ENCODE results near the gene NOP10.
"Not testable (repeated sequence)": the region's sequence is repeated elsewhere in the genome, so short reads cannot be mapped to it uniquely, and the experiment has no call there.

The NOP10 gene

GRCh38 chr15:34364041-34364440 is 21.1 kb upstream of the NOP10 start:
- Mint-ChIP-seq H3K4me1 (peaks cover 28% of the 10 kb centered on the region), H3K4me3 (no peak overlapping the region), H3K27ac (peak overlapping the region; percentile 57), H3K9me3 (no peaks in the 10 kb centered on the region), H3K27me3 (no peaks in the 10 kb centered on the region), H3K36me3 (peaks cover 2% of the 10 kb centered on the region)

- H3K36me3 Mint-ChIP-seq, result peaks cover 2% of the 10 kb centered on the region
- H3K9me3 Mint-ChIP-seq, result no peaks in the 10 kb centered on the region
- H3K4me1 Mint-ChIP-seq, result peaks cover 19% of the 10 kb centered on the region
- H3K27me3 Mint-ChIP-seq, result no peaks in the 10 kb centered on the region
- H3K27ac Mint-ChIP-seq, result peak overlapping the region; percentile 72
- H3K4me3 Mint-ChIP-seq, result no peak overlapping the region
Observed at GRCh38 chr15:34362047-34362773, 19.3 kb upstream of the NOP10 start.

- H3K27ac Mint-ChIP-seq, result no peak overlapping the region
- no peaks in the 10 kb centered on the region for H3K27me3 Mint-ChIP-seq
- peaks cover 2% of the 10 kb centered on the region for H3K36me3 Mint-ChIP-seq
- no peak overlapping the region for H3K4me3 Mint-ChIP-seq
- no peaks in the 10 kb centered on the region for H3K9me3 Mint-ChIP-seq
- peaks cover 15% of the 10 kb centered on the region for H3K4me1 Mint-ChIP-seq
Observed at GRCh38 chr15:34361278-34361677, 18.3 kb upstream of the NOP10 start.

- Mint-ChIP-seq H3K4me1 (peaks cover 7% of the 10 kb centered on the region), H3K27ac (no peak overlapping the region), H3K4me3 (no peak overlapping the region), H3K36me3 (peaks cover 2% of the 10 kb centered on the region), H3K27me3 (no peaks in the 10 kb centered on the region), H3K9me3 (no peaks in the 10 kb centered on the region)
Observed at GRCh38 chr15:34360298-34360697, 17.4 kb upstream of the NOP10 start.

DNA sequence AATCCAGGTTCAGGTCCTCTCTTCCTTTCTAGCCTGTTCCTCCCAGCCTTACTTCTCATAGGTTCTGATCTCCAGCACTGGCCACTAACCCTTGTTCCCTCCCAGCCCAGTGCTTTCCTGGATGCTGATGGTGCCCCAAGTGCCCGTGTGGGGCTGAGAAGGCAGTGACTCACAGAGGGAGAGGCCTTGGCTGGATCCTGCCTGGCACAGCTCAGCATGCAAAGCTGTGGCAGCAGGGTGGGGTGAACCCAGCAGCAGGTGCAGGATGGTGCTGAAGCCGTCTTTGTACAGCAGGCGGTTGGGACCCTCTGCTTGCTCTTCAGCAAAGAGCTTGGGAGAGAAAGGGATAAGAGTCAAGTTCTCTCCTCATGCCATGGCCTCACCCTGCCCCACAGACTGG is 16.5 kb upstream of the NOP10 start:
- peaks cover 2% of the 10 kb centered on the region for H3K36me3 Mint-ChIP-seq
- no peak overlapping the region for H3K4me3 Mint-ChIP-seq
- no peak overlapping the region for H3K27ac Mint-ChIP-seq
- H3K27me3 Mint-ChIP-seq, result no peaks in the 10 kb centered on the region
- no peaks in the 10 kb centered on the region for H3K4me1 Mint-ChIP-seq
- H3K9me3 Mint-ChIP-seq, result no peaks in the 10 kb centered on the region

DNA sequence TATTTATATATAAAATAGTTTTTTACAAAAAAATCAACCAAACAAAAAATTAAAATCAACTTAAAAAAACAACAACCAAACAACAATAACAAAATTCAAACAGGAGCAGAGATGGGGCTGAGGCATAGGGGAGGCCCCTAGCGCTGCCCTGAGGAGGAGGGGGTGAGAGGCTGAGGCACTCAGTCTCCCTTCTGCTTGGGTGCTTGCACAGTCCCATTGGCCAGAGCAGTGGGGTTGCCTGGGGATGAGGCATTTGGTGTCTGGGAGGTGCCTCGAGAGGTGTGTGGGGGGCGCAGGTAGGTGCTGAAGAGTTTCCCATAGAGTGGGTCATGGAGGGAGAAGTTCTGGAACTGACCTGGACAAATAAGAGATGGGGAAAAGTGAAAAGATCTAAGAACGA is 16.0 kb upstream of the NOP10 start:
- no peak overlapping the region for H3K4me3 Mint-ChIP-seq
- H3K4me1 Mint-ChIP-seq, result no peaks in the 10 kb centered on the region
- H3K9me3 Mint-ChIP-seq, result no peaks in the 10 kb centered on the region
- H3K27ac Mint-ChIP-seq, result no peak overlapping the region
- H3K27me3 Mint-ChIP-seq, result no peaks in the 10 kb centered on the region
- H3K36me3 Mint-ChIP-seq, result peaks cover 2% of the 10 kb centered on the region

DNA sequence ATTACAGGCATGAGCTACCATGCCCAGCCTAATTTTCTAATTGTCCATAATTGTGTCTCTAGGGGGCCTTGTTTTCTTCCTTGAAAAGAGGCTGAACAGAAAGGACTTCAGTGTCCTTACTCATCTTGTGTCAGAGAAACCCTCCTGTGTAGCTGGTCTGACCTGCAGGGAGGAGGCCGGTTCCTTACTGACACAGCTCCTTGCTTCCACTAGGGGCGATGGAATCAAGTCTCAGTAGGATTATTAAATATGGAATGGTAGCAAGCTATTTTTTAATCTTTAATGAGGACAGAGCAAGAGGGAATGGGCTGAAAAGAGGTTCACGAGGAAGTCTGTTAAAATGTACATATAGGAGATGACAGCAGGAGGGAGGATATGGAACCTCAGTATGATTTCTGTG is 15.4 kb upstream of the NOP10 start:
- no peaks in the 10 kb centered on the region for H3K27me3 Mint-ChIP-seq
- H3K36me3 Mint-ChIP-seq, result peaks cover 2% of the 10 kb centered on the region
- H3K9me3 Mint-ChIP-seq, result no peaks in the 10 kb centered on the region
- no peak overlapping the region for H3K4me3 Mint-ChIP-seq
- no peaks in the 10 kb centered on the region for H3K4me1 Mint-ChIP-seq
- no peak overlapping the region for H3K27ac Mint-ChIP-seq

- H3K27me3 Mint-ChIP-seq, result no peaks in the 10 kb centered on the region
- no peaks in the 10 kb centered on the region for H3K9me3 Mint-ChIP-seq
- no peak overlapping the region for H3K4me3 Mint-ChIP-seq
- H3K4me1 Mint-ChIP-seq, result no peaks in the 10 kb centered on the region
- peaks cover 2% of the 10 kb centered on the region for H3K36me3 Mint-ChIP-seq
- no peak overlapping the region for H3K27ac Mint-ChIP-seq
Observed at GRCh38 chr15:34357653-34358052, 14.7 kb upstream of the NOP10 start.

DNA sequence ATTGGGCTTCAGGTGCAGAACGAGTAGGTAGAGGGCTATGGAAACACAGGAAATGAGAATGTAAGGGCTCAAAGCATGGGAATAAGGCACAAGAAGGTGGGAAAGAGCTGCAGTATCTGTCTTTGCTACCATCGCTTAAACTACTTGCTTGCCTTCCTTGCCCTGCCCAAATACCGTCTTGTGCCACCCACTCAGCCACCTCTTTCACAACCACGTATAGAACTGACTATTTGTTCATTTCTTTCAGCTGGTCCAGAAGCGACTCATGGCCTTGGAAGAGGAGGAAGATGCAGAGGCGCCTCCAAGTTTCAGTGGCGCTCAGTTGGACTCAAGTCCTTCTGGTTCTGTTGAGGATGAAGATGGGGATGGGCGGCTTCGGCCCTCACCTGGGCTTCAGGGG is 12.3 kb upstream of the NOP10 start:
- H3K4me3 Mint-ChIP-seq, result no peak overlapping the region
- H3K36me3 Mint-ChIP-seq, result no peaks in the 10 kb centered on the region
- no peaks in the 10 kb centered on the region for H3K27me3 Mint-ChIP-seq
- H3K9me3 Mint-ChIP-seq, result no peaks in the 10 kb centered on the region
- no peak overlapping the region for H3K27ac Mint-ChIP-seq
- H3K4me1 Mint-ChIP-seq, result no peaks in the 10 kb centered on the region

DNA sequence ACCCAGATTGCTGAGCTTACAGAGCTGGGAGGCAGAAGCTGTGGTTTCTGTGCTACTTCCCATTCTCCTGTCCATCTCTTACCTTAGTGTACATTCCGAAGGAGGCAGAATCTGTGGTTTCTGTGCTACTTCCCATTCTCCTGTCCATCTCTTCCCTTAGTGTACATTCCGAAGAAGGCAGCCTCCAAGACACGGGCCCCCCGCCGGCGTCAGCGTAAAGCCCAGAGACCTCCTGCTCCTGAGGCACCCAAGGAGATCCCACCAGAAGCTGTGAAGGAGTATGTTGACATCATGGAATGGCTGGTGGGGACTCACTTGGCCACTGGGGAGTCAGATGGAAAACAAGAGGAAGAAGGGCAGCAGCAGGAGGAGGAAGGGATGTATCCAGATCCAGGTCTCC is 11.3 kb upstream of the NOP10 start:
- Mint-ChIP-seq H3K27me3 (no peaks in the 10 kb centered on the region), H3K27ac (no peak overlapping the region), H3K4me1 (no peaks in the 10 kb centered on the region)

DNA sequence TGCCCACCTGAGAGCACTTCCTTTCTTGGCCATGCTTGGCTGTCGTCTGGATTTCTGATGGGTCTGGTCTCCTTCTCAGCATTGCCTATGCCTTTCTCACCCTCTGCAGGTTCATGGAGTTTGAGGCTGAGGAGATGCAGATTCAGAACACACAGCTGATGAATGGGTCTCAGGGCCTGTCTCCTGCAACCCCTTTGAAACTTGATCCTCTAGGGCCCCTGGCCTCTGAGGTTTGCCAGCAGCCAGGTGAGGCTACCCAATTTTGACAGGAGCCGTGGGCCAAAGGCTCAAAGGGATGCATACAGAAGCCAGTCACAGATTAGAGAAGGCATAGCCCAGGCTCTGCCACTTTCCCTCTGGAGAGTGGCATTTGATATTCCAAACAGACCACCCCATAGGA is 10.7 kb upstream of the NOP10 start:
- no peaks in the 10 kb centered on the region for H3K27me3 Mint-ChIP-seq
- no peaks in the 10 kb centered on the region for H3K4me1 Mint-ChIP-seq

More for the DNA sequence above, 11.3 kb upstream of the NOP10 start:
- H3K9me3 Mint-ChIP-seq, result no peaks in the 10 kb centered on the region
- no peaks in the 10 kb centered on the region for H3K36me3 Mint-ChIP-seq
- no peak overlapping the region for H3K4me3 Mint-ChIP-seq

DNA sequence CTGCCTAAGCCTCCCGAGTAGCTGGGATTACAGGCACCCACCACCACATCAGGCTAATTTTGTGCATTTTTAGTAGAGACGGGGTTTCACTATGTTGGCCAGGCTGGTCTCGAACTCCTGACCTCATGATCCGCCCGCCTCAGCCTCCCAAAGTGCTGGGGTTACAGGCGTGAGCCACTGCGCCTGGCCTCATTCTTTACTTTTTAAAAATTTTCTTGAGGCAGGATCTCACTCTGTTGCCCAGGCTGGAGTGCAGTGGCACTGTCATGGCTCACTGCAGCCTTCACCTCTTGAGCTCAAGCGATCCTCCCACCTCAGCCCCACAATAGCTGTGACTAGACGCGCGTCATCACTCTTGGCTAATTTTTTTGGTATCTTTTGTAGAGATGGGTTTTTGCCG is 10.1 kb upstream of the NOP10 start:
- not testable (repeated sequence) for H3K4me1 Mint-ChIP-seq, H3K27me3 Mint-ChIP-seq, H3K9me3 Mint-ChIP-seq, H3K36me3 Mint-ChIP-seq, H3K4me3 Mint-ChIP-seq, H3K27ac Mint-ChIP-seq

More for the DNA sequence above, 10.7 kb upstream of the NOP10 start:
- Mint-ChIP-seq H3K27ac (no peak overlapping the region), H3K9me3 (no peaks in the 10 kb centered on the region), H3K36me3 (no peaks in the 10 kb centered on the region), H3K4me3 (no peak overlapping the region)

DNA sequence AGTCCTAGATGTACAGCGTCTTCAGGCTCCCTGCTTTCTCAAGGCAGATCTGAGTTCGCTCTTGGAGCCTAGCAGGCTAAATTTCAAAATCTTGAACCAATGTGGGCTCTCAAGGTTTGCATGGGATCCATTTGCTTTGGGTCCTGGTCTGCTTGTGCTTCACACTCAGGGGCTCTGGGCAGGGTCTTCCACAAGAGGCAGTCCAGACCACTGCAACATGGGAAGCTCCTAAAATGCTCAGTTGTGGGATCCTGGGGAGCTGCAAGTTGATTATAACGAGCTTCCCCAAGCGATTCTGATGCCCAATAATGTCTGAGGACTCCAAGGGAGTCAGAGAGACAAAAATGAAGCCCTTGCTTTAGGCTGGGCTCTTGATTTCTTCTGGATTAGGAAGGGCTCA is 6.8 kb upstream of the NOP10 start:
- no peak overlapping the region for H3K4me3 Mint-ChIP-seq
- H3K27ac Mint-ChIP-seq, result no peak overlapping the region
- H3K36me3 Mint-ChIP-seq, result no peaks in the 10 kb centered on the region
- H3K27me3 Mint-ChIP-seq, result no peaks in the 10 kb centered on the region
- H3K4me1 Mint-ChIP-seq, result no peaks in the 10 kb centered on the region
- H3K9me3 Mint-ChIP-seq, result no peaks in the 10 kb centered on the region

GRCh38 chr15:34348735-34349300 is 5.9 kb upstream of the NOP10 start:
- Mint-ChIP-seq H3K9me3 (no peaks in the 10 kb centered on the region), H3K4me3 (no peak overlapping the region), H3K27me3 (no peaks in the 10 kb centered on the region), H3K4me1 (no peaks in the 10 kb centered on the region), H3K36me3 (no peaks in the 10 kb centered on the region), H3K27ac (no peak overlapping the region)

DNA sequence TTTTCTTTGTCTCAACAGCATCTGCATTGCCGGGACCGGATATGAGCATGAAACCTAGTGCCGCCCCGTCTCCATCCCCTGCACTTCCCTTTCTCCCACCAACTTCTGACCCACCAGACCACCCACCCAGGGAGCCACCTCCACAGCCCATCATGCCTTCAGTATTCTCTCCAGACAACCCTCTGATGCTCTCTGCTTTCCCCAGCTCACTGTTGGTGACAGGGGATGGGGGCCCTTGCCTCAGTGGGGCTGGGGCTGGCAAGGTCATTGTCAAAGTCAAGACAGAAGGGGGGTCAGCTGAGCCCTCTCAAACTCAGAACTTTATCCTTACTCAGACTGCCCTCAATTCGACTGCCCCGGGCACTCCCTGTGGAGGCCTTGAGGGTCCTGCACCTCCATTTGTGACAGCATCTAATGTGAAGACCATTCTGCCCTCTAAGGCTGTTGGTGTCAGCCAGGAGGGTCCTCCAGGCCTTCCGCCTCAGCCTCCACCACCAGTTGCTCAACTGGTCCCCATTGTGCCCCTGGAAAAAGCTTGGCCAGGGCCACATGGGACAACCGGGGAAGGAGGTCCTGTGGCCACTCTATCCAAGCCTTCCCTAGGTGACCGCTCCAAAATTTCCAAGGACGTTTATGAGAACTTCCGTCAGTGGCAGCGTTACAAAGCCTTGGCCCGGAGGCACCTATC is 5.2 kb upstream of the NOP10 start:
- no peak overlapping the region for H3K4me3 Mint-ChIP-seq
- H3K9me3 Mint-ChIP-seq, result no peaks in the 10 kb centered on the region
- H3K36me3 Mint-ChIP-seq, result no peaks in the 10 kb centered on the region
- no peak overlapping the region for H3K27ac Mint-ChIP-seq
- no peaks in the 10 kb centered on the region for H3K4me1 Mint-ChIP-seq
- no peaks in the 10 kb centered on the region for H3K27me3 Mint-ChIP-seq

- H3K4me1 Mint-ChIP-seq, result peaks cover 26% of the 10 kb centered on the region
Observed at GRCh38 chr15:34342213-34342736, 661 bp downstream of the NOP10 start.

More at GRCh38 chr15:34342213-34342736, 661 bp downstream of the NOP10 start:
- H3K4me3 Mint-ChIP-seq, H3K27me3 Mint-ChIP-seq, H3K9me3 Mint-ChIP-seq: not testable (repeated sequence)
- peaks cover 17% of the 10 kb centered on the region for H3K36me3 Mint-ChIP-seq
- H3K27ac Mint-ChIP-seq, result peak overlapping the region; percentile 95

Measured in activated naive CD4-positive, alpha-beta T cell treated with anti-CD3 and anti-CD28 coated beads, Interleukin-2, amount 50 U/mL, for 24 hours (primary cell).